Keratinocyte (primary cell): ENCODE data around the gene DTNB. TPM values are rescaled to one million over a fixed set of nuclear protein-coding genes. Genes with fewer than 3 reads are reported as not detected.

Experiments
- DNase-seq: peaks from one replicate; pipeline ENCODE4 v3.0.0-alpha.2; 2011; ENCODE audit warnings: low read depth, missing footprints, low spot score
- FAIRE-seq: peaks from 2 replicates; lab custom pipeline; 2011; peaks lifted over from hg19 to GRCh38; lab: Jason Lieb, UNC
- H2AFZ ChIP-seq: 2 replicates; pipeline ENCODE4 v1.6.0; 2012; ENCODE audit warnings: low read length, control low read depth, inconsistent platforms; ENCODE audit not compliant: control insufficient read depth
- H3K27ac ChIP-seq: 2 replicates; pipeline ENCODE4 v1.5.1; 2011; ENCODE audit warnings: low read length; ENCODE audit not compliant: control insufficient read depth, insufficient read depth
- H3K27me3 ChIP-seq: 3 replicates; pipeline ENCODE4 v1.6.0; 2011; ENCODE audit warnings: low read length; ENCODE audit not compliant: control insufficient read depth, insufficient read depth; ENCODE audit errors: extremely low read depth
- H3K36me3 ChIP-seq, 2 experiments: 2 replicates in 1 of 2; 3 replicates in 1 of 2; pipeline ENCODE4 v1.5.1; 2011; ENCODE audit warnings: low read length in 2 of 2, mild to moderate bottlenecking in 1 of 2; ENCODE audit not compliant: control insufficient read depth in 2 of 2, insufficient read depth in 2 of 2; ENCODE audit errors: extremely low read depth in 1 of 2
- H3K4me1 ChIP-seq: 3 replicates; pipeline ENCODE4 v1.5.1; 2011; ENCODE audit warnings: low read length; ENCODE audit not compliant: control insufficient read depth, insufficient read depth; ENCODE audit errors: extremely low read depth
- H3K4me2 ChIP-seq: 3 replicates; pipeline ENCODE4 v1.6.0; 2011; ENCODE audit warnings: low read depth, low read length; ENCODE audit not compliant: control insufficient read depth, insufficient read depth; ENCODE audit errors: extremely low read depth
- H3K4me3 ChIP-seq, 3 experiments: fragments of 200-600 bp in 1 of 3; sonication (generic) in 1 of 3; 2 replicates in 2 of 3; 3 replicates in 1 of 3; pipeline ENCODE4 v1.5.1; 2011 to 2016; ENCODE audit warnings: low read length in 3 of 3, mild to moderate bottlenecking in 3 of 3, control low read depth in 2 of 3, inconsistent platforms in 1 of 3, low read depth in 1 of 3, mixed read lengths in 1 of 3, mixed run types in 1 of 3, moderate library complexity in 1 of 3; ENCODE audit not compliant: control insufficient read depth in 2 of 3, insufficient read depth in 2 of 3; ENCODE audit errors: extremely low read depth in 1 of 3
- H3K79me2 ChIP-seq: 2 replicates; pipeline ENCODE4 v1.6.0; 2012; ENCODE audit warnings: low read length; ENCODE audit not compliant: control insufficient read depth, insufficient read depth
- H3K9ac ChIP-seq: 3 replicates; pipeline ENCODE4 v1.6.0; 2011; ENCODE audit warnings: low read length; ENCODE audit not compliant: control insufficient read depth, insufficient read depth; ENCODE audit errors: extremely low read depth
- H3K9me1 ChIP-seq: 3 replicates; pipeline ENCODE4 v1.6.0; 2011; ENCODE audit warnings: low read length; ENCODE audit not compliant: control insufficient read depth, insufficient read depth; ENCODE audit errors: extremely low read depth
- H3K9me3 ChIP-seq: 2 replicates; pipeline ENCODE4 v1.5.1; 2012; ENCODE audit warnings: low read depth, low read length; ENCODE audit not compliant: control insufficient read depth
- H4K20me1 ChIP-seq: 3 replicates; pipeline ENCODE4 v1.6.0; 2011; ENCODE audit warnings: low read length; ENCODE audit not compliant: control insufficient read depth, insufficient read depth; ENCODE audit errors: extremely low read depth
- EZH2 ChIP-seq: IDR thresholded peaks from one replicate; pipeline ENCODE4 v1.6.1; 2012; ENCODE audit warnings: inconsistent platforms, mild to moderate bottlenecking, low read length, moderate library complexity
- dilution Hi-C: fragments of 300-500 bp; cut with MboI; formaldehyde crosslinking; loops from one replicate; pipeline ENCODE4 v1.7.0; 2020; ENCODE audit warnings: low sequenced_read_pairs; ENCODE audit not compliant: extremely low pct_ligation_motif_present
- polyA plus RNA-seq, 5 experiments: library from polyadenylated mRNA; depleted of rRNA in 3 of 5; stranded (reverse) in 3 of 5; stranded (forward) in 1 of 5; unstranded in 1 of 5; fragments of >200 nt; gene quantifications; 1 replicate in 1 of 5; 2 replicates in 3 of 5; 3 replicates in 1 of 5; pipeline versions ENCODE4 v1.2.1 to v1.2.3, GENCODE V29; 2011 to 2012; ENCODE audit warnings: missing spikeins in 2 of 5, low read depth in 1 of 5, low replicate concordance in 1 of 5
- TF ChIP-seq, protein P1 (sequence below), 3 experiments: IDR thresholded peaks in 1 of 3; conservative IDR thresholded peaks in 1 of 3; optimal IDR thresholded peaks in 1 of 3; 2 replicates in 2 of 3; 3 replicates in 1 of 3; pipeline versions ENCODE3 to v1.5.1; 2011; ENCODE audit warnings: low read length in 3 of 3, mild to moderate bottlenecking in 3 of 3, moderate library complexity in 2 of 3, control low read depth in 1 of 3, inconsistent platforms in 1 of 3; ENCODE audit not compliant: insufficient read depth in 2 of 3; ENCODE audit errors: extremely low read depth in 1 of 3

DTNB gene
- polyA plus RNA-seq, 1 donor (not counting 4 experiments of a cell fraction or from before 2014, with no cell fraction given): 31.5 TPM

DNA sequence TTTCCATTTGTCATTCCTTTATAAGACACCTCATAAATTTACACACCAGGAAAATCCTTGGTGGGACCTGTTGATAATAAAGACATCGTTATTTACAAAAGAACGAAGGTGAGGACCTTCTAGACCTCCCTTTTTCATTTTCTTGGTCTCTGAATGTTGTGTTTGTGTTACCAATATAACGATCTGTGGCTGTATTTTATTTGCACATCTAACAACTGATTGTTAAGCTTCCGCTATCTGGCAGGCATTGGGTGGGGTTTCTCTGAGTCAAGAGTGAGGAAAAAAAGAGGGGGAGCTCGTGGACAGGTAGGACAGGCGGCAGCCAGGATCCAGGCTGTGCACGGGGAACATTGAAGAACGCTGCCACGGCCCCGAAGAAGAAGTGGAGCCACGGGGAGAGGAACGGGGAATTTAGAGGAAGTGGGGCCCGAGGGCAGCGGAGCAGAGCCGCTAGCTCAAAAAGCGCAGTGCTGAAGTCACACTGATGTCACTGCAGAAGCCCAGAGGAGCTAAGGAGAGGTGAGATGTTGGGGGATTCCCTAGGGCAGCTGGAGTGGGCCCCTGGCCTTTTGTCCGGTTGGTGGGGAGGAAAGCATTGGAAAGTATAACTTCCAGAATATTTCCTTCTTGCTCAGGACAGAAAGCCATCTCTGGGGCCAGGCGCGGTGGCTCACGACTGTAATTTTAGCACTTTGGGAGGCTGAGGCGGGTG lies 310.8 kb downstream of the DTNB start:
- peak overlapping the region; percentile 53 for H3K27ac ChIP-seq
- no peaks in the 10 kb centered on the region for H3K27me3 ChIP-seq
- FAIRE-seq: peak; percentile 39
- no peaks in the 10 kb centered on the region for H3K9me1 ChIP-seq
- peak overlapping the region; percentile 90 for H2AFZ ChIP-seq
- dilution Hi-C loops: no loop called here
- H3K4me3 ChIP-seq: peak overlapping the region in 2 of 3 experiments; percentile 20 to 58
- no peak for TF ChIP-seq EZH2
- TF ChIP-seq, protein P1, sequence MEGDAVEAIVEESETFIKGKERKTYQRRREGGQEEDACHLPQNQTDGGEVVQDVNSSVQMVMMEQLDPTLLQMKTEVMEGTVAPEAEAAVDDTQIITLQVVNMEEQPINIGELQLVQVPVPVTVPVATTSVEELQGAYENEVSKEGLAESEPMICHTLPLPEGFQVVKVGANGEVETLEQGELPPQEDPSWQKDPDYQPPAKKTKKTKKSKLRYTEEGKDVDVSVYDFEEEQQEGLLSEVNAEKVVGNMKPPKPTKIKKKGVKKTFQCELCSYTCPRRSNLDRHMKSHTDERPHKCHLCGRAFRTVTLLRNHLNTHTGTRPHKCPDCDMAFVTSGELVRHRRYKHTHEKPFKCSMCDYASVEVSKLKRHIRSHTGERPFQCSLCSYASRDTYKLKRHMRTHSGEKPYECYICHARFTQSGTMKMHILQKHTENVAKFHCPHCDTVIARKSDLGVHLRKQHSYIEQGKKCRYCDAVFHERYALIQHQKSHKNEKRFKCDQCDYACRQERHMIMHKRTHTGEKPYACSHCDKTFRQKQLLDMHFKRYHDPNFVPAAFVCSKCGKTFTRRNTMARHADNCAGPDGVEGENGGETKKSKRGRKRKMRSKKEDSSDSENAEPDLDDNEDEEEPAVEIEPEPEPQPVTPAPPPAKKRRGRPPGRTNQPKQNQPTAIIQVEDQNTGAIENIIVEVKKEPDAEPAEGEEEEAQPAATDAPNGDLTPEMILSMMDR (optimal IDR thresholded peaks at IDR 0.05 in 1 of 3, IDR thresholded peaks at IDR 0.05 in 1 of 3, conservative IDR thresholded peaks at IDR 0.05 in 1 of 3; ENCODE audit: extremely low read depth in 1 of 3, insufficient read depth in 2 of 3, low read length in 3 of 3): no peak
- H3K36me3 ChIP-seq: no peaks in the 10 kb centered on the region
- peak overlapping the region; percentile 92 for H3K4me2 ChIP-seq
- H3K4me1 ChIP-seq: peaks cover 37% of the 10 kb centered on the region
- H4K20me1 ChIP-seq: no peaks in the 10 kb centered on the region
- DNase-seq: no peak
- no peaks in the 10 kb centered on the region for H3K9me3 ChIP-seq
- H3K79me2 ChIP-seq: no peaks in the 10 kb centered on the region
- H3K9ac ChIP-seq: peak overlapping the region; percentile 33

DNA sequence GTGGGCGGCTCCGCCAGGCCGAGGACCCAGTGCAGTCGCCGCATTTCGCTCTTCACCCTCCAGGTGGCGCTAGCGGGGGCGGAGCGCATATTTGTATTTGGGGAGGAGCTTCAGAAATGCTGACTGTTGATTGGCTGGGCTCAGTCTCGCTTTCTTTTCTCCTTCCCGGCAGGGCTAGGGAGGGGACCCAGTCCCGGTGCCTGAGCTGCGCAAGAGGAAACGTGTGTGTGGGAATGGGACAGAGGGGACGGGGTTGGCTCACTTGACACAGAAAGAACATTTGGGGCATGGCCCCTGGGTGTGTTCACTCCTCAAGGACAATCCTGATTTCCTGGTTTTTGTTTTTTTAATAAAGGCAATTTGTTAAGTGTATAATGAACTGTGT lies 311.3 kb downstream of the DTNB start:
- no peak for DNase-seq
- dilution Hi-C loops: no loop called here

More for the DNA sequence above, 311.3 kb downstream of the DTNB start:
- Histone ChIP-seq H3K4me3 (peak overlapping the region in 2 of 3 experiments; percentile 20 to 58), H3K9ac (peak overlapping the region; percentile 33), H4K20me1 (no peaks in the 10 kb centered on the region), H3K79me2 (no peaks in the 10 kb centered on the region), H3K9me1 (no peaks in the 10 kb centered on the region), H3K27me3 (no peaks in the 10 kb centered on the region), H3K36me3 (no peaks in the 10 kb centered on the region), H3K4me2 (peak overlapping the region; percentile 92), H3K9me3 (no peaks in the 10 kb centered on the region), H3K27ac (peak overlapping the region; percentile 53), H3K4me1 (peaks cover 37% of the 10 kb centered on the region), H2AFZ (peak overlapping the region; percentile 90)
- FAIRE-seq: peak; percentile 69
- no peak for TF ChIP-seq EZH2
- TF ChIP-seq, protein P1 (optimal IDR thresholded peaks at IDR 0.05 in 1 of 3, IDR thresholded peaks at IDR 0.05 in 1 of 3, conservative IDR thresholded peaks at IDR 0.05 in 1 of 3; ENCODE audit: extremely low read depth in 1 of 3, insufficient read depth in 2 of 3, low read length in 3 of 3): peak; percentile 86 to 97 (median 97)
